AG04449 (cell line): Measurements from ENCODE around the gene ZNF474.

ENCODE experiments used
- CTCF ChIA-PET: fragments of 350-600 bp; formaldehyde crosslinking; extraction: SDS; loops from one replicate; lab custom pipeline; 2021; ENCODE audit warnings: antibody characterized with exemption; lab: Yijun Ruan, JAX
- POLR2A ChIA-PET: fragments of 400-600, 350-600 bp; formaldehyde crosslinking; extraction: SDS; loops from one replicate; lab custom pipeline; 2020; ENCODE audit warnings: antibody characterized with exemption, inconsistent platforms; lab: Yijun Ruan, JAX
- DNase-seq: peaks from one replicate; pipeline ENCODE4 v3.0.0-alpha.2; 2010; ENCODE audit warnings: low read depth, low spot score
- H3K4me3 ChIP-seq: 2 replicates; pipeline ENCODE4 v1.5.1; 2011; ENCODE audit warnings: low read depth, mild to moderate bottlenecking, control low read depth, low read length
- CTCF ChIP-seq: IDR thresholded peaks from one replicate; pipeline ENCODE4 v1.5.1; 2011; ENCODE audit warnings: mild to moderate bottlenecking, moderate library complexity, low read length, control low read depth, inconsistent platforms; ENCODE audit not compliant: insufficient read depth; ENCODE audit errors: missing control alignments

The ZNF474 gene

DNA sequence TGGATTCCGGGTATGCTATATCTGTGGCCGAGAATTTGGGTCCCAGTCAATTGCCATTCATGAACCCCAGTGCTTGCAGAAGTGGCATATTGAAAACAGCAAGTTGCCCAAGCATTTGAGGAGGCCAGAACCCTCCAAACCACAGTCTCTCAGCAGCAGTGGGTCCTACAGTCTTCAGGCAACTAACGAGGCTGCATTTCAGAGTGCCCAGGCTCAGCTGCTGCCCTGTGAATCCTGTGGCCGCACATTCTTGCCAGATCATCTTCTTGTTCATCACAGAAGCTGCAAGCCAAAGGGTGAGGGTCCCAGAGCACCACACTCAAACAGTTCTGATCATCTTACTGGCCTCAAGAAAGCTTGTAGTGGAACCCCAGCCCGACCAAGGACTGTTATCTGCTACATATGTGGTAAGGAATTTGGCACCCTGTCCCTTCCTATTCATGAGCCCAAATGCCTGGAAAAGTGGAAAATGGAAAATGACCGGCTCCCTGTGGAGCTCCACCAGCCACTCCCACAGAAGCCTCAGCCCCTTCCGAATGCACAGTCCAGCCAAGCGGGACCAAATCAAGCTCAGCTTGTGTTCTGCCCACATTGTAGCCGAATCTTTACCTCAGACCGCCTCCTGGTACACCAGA lies 23.0 kb downstream of the ZNF474 start:
- H3K4me3 ChIP-seq: no peak overlapping the region
- POLR2A ChIA-PET: interaction anchor here (0.7 to 2.3 kb wide), 5 partner anchors 10 to 191 kb away, joined by 3 to 19 read pairs (median 12); partner anchors contain the start of genes LOX and SRFBP1
- DNase-seq: no peak
- TF ChIP-seq CTCF: no peak
- CTCF ChIA-PET: interaction anchor here (0.8 to 12.5 kb wide), 8 partner anchors 10 to 191 kb away, joined by 3 to 166 read pairs (median 3); partner anchors contain the start of genes SRFBP1 and ZNF474

GRCh38 chr5:122153230-122153629 lies 23.9 kb downstream of the ZNF474 start:
- CTCF ChIA-PET: interaction anchor here (1.5 to 12.5 kb wide), 4 partner anchors 11 to 184 kb away, joined by 3 to 166 read pairs (median 11); no protein-coding TSS in a partner anchor
- DNase-seq: peak; percentile 80

DNA sequence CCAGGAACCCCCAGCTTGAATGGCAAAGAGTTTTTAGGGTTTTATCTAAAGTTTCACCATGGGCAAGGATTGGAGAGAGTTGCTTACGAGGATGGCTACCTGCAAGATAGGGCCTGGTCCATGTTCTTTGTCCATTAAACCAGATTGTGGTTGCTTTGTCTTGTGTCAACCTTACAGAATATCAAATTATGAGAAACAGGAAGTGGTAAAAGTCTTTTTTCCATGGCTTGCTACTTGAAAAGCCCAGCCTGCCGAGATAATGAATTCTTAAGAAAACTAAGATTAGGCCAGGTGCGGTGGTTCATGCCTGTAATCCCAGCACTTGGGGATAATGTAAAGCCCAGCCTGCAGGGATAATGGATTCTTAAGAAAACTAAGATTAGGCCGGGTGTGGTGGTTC lies 24.4 kb downstream of the ZNF474 start:
- ChIA-PET POLR2A (interaction anchor here (1.0 to 2.3 kb wide), 5 partner anchors 10 to 76 kb away, joined by 4 to 20 read pairs (median 4); partner anchors contain the start of gene LOX), CTCF (interaction anchor here (1.4 to 12.5 kb wide), 7 partner anchors 10 to 77 kb away, joined by 3 to 166 read pairs (median 58); partner anchors contain the start of gene LOX)
- no peak for TF ChIP-seq CTCF
- no peak for DNase-seq
- no peak overlapping the region for H3K4me3 ChIP-seq

More at GRCh38 chr5:122153230-122153629, 23.9 kb downstream of the ZNF474 start:
- H3K4me3 ChIP-seq: no peak overlapping the region
- no peak for TF ChIP-seq CTCF
- POLR2A ChIA-PET: interaction anchor here (1.6 to 2.3 kb wide), 3 partner anchors 11 to 76 kb away, joined by 12 to 19 read pairs (median 19); partner anchors contain the start of gene LOX

DNA sequence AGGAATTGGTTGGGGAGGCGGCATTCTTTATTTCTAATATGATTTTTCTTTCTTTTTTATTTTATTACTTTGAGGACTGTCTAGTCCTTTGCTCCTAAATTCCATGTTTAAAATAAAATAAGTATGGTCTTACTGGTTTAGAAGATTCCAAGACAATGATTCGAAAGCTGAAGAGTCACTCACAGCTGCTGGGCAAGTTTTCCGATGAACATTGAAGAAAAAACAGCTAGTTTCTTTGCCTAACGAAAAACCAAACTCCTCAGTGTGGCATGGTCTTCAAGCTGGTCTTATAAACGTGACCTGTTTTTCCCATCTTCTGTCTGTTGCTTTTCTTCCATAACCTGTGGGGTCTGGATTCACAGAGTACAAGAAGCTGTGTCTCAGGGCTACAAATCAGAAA lies 25.1 kb downstream of the ZNF474 start:
- POLR2A ChIA-PET: interaction anchor here (0.9 to 2.3 kb wide), 8 partner anchors 9 to 185 kb away, joined by 3 to 20 read pairs (median 4); partner anchors contain the start of genes LOX and ZNF474
- CTCF ChIA-PET: interaction anchor here (1.4 to 12.5 kb wide), 12 partner anchors 9 to 192 kb away, joined by 3 to 166 read pairs (median 28); partner anchors contain the start of genes LOX and SRFBP1
- H3K4me3 ChIP-seq: no peak overlapping the region

GRCh38 chr5:122154910-122155309 lies 25.6 kb downstream of the ZNF474 start:
- DNase-seq: peak; percentile 72
- TF ChIP-seq CTCF: no peak
- CTCF ChIA-PET: interaction anchor here (1.0 to 12.5 kb wide), 17 partner anchors 9 to 193 kb away, joined by 3 to 166 read pairs (median 25); partner anchors contain the start of genes LOX, SRFBP1 and ZNF474
- POLR2A ChIA-PET: interaction anchor here (0.9 to 2.3 kb wide), 8 partner anchors 9 to 186 kb away, joined by 3 to 20 read pairs (median 4); partner anchors contain the start of genes LOX and ZNF474
- no peak overlapping the region for H3K4me3 ChIP-seq

More for the DNA sequence above, 25.1 kb downstream of the ZNF474 start:
- no peak for DNase-seq
- TF ChIP-seq CTCF: no peak

DNA sequence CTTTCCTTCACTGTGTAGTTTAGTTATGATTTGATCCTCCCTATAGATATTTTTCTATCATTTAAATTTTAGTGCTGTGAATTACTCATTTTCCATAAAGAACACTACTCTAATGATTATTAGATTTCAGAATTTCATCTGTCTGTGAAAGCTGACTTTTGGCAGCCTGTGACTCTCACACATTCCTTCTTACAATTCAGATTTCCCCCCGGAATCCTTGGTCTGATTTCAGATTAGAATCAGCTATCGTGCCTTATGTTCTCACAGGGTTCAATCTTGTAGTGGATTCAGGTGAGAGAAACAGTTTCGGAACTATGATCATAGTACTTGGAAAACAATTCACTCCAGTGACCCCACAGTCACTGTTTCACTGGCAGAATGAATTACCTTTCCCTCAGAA lies 26.2 kb downstream of the ZNF474 start:
- ChIA-PET POLR2A (interaction anchor here (1.0 to 2.3 kb wide), 4 partner anchors 14 to 194 kb away, joined by 3 to 20 read pairs (median 8); partner anchors contain the start of genes LOX, SRFBP1 and ZNF474), CTCF (interaction anchor here (1.0 to 12.5 kb wide), 20 partner anchors 8 to 193 kb away, joined by 3 to 166 read pairs (median 15); partner anchors contain the start of genes LOX, SRFBP1 and ZNF474)
- H3K4me3 ChIP-seq: no peak overlapping the region
- no peak for DNase-seq
- no peak for TF ChIP-seq CTCF
